Neuron (in vitro differentiated cells): Measurements from ENCODE around the gene WNT11.

Source experiments
- H2AFZ ChIP-seq: one replicate; pipeline ENCODE4 v1.6.1; 2013; ENCODE audit warnings: low read depth, mild to moderate bottlenecking, inconsistent platforms, low read length, moderate library complexity
- H3K27me3 ChIP-seq: one replicate; pipeline ENCODE4 v1.6.1; 2013; ENCODE audit warnings: low read length; ENCODE audit not compliant: insufficient read depth
- H3K36me3 ChIP-seq: one replicate; pipeline ENCODE4 v1.6.1; 2013; ENCODE audit warnings: low read length; ENCODE audit not compliant: insufficient read depth
- H3K4me1 ChIP-seq: one replicate; pipeline ENCODE4 v1.6.1; 2013; ENCODE audit warnings: low read length; ENCODE audit not compliant: insufficient read depth
- H3K4me3 ChIP-seq: 2 replicates; pipeline ENCODE4 v1.5.1; 2013; ENCODE audit warnings: mild to moderate bottlenecking, low read length, moderate library complexity
- H3K9me3 ChIP-seq: one replicate; pipeline ENCODE4 v1.6.1; 2013; ENCODE audit warnings: low read length

WNT11 gene

DNA sequence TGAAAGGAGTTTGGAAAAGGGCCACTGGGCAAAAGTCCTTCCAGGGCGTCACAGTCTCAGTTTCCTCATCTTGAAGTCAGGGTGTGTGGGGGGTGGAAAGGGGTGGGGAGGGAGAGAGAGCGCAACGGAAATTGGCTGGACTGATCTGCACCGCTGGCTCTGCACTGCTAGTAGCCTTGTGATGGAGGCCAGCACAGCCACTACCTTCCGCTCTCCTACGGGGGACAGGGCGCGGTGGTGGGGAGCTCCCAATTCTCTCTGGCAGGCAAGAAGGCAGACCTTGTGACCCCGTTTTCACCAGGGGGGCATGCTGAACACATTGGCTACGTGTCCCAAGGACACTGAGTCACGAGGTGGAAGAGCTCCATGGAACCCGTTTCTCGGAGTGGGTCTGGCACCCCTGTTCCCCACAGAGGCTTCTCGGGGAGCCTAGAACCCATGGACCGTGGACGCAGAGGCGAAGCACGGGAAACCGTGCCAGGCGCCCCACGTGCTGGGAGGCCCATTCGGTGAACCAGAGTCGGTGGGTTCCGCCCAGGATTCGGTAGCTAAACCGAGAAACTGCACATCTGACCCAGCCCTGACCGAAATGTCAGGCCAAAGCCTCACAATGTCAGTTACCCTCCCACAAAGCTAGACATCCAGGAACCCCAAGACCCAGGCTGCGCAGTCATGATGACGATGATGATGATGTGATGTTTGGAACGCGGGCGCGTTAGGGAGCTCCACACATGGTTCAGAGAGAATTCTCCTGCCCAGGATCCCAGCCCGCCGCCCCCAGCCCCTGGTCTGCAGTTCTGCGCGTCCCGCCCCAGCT, 28.3 kb upstream of the WNT11 start:
- Histone ChIP-seq H3K9me3 (no peaks in the 10 kb centered on the region), H3K36me3 (no peaks in the 10 kb centered on the region), H2AFZ (peak overlapping the region; percentile 86), H3K4me1 (peaks cover 4% of the 10 kb centered on the region), H3K27me3 (peaks cover 5% of the 10 kb centered on the region), H3K4me3 (peak overlapping the region; percentile 58)

DNA sequence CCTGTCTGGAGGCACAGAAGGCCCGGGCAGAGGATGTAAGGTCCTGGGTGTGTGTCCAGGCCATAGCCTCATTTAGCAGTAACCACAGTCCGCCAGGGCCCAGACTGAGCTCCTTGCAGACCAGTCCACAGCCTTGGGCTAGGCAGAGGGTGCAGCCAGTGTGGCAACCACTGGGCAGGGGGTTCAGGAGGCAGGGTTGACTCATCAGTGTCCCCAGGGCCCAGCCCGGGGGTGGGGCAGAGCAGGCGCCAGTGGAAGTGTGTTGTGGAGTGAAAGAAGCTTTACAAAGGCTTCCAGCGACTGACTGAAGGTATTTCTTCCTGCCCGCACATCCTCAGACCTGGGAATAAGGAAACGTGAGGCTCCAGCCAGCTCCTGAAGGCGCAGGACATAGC, 27.7 kb upstream of the WNT11 start:
- H3K27me3 ChIP-seq = peaks cover 9% of the 10 kb centered on the region
- H3K9me3 ChIP-seq = no peaks in the 10 kb centered on the region
- peaks cover 4% of the 10 kb centered on the region for H3K4me1 ChIP-seq
- peak overlapping the region; percentile 58 for H3K4me3 ChIP-seq
- peak overlapping the region; percentile 86 for H2AFZ ChIP-seq
- no peaks in the 10 kb centered on the region for H3K36me3 ChIP-seq

DNA sequence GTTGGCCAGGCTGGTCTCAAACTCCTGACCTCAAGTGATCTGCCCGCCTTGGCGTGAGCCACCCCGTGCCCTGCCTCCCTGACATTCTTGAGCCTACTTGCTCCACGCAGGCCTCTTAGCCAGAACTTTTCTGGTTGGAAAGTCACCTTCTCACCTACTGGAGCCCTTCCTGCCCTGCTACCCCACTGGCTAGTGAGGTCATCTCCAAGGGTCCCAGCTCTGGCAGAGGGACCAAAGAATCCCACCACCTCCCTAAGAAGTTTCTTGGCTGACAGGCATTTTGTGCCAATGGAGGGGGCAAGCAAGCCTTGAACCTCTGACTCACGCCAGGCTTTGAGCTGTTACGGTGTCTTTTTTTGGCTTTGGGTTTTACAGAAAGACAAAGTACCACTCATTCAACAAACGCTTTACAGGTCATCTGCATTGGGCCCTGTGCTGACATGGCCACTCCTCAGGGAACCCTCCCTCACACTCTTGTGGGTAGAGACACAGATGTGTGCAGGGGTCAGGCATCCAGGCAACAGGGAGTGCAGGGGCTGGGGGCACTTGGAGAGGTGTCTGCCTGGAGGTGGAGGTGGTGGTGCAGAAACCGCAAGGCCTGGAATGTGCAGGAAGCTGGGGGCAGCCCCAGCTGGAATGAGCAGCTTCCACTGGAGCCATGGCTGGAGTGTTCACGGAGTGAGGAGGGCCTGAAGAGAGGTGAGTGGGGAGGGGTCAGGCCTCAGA, 27.1 kb upstream of the WNT11 start:
- Histone ChIP-seq H3K36me3 (no peaks in the 10 kb centered on the region), H3K4me3 (no peak overlapping the region), H3K4me1 (peaks cover 4% of the 10 kb centered on the region), H3K27me3 (peaks cover 15% of the 10 kb centered on the region), H3K9me3 (no peaks in the 10 kb centered on the region), H2AFZ (no peak overlapping the region)

GRCh38 chr11:76232026-76232665, 25.8 kb upstream of the WNT11 start:
- H2AFZ ChIP-seq = no peak overlapping the region
- peaks cover 17% of the 10 kb centered on the region for H3K27me3 ChIP-seq
- no peak overlapping the region for H3K4me3 ChIP-seq
- no peaks in the 10 kb centered on the region for H3K9me3 ChIP-seq
- peaks cover 4% of the 10 kb centered on the region for H3K4me1 ChIP-seq
- no peaks in the 10 kb centered on the region for H3K36me3 ChIP-seq

DNA sequence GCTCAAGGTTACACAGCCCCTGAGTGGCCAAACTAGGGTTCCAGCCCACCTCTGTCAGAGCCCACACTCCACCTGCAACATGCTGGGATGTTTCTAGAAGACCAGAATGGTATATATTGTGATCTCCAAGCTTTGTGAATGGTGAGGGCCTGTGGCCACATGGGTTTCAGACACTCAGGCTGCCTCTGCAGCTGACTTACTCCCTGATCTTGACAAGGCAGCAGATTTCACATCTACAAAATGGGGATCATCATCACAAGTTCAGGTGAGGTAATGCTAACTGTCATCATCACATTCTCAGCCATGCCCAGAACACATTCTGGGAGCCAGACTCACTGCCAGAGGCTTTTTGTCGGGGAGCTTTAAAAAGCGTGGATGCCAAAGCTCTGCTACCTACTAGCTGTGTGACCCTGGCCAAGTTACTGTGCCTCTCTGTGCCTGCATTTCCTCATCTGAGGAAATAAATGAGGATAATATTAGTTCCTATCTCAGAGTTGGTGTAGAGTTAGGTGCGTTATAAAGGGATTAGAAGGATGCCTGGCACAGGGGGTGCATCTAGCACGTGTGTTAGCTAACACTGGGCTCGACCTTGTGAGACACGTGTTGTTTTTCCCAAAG, 24.9 kb upstream of the WNT11 start:
- Histone ChIP-seq H3K4me3 (no peak overlapping the region), H2AFZ (no peak overlapping the region), H3K4me1 (peaks cover 4% of the 10 kb centered on the region), H3K27me3 (peaks cover 19% of the 10 kb centered on the region), H3K9me3 (no peaks in the 10 kb centered on the region), H3K36me3 (no peaks in the 10 kb centered on the region)

- Histone ChIP-seq H2AFZ (no peak overlapping the region), H3K27me3 (peaks cover 19% of the 10 kb centered on the region), H3K36me3 (no peaks in the 10 kb centered on the region), H3K9me3 (no peaks in the 10 kb centered on the region), H3K4me3 (no peak overlapping the region), H3K4me1 (peaks cover 4% of the 10 kb centered on the region)
Observed at GRCh38 chr11:76230392-76230791, 24.1 kb upstream of the WNT11 start.

DNA sequence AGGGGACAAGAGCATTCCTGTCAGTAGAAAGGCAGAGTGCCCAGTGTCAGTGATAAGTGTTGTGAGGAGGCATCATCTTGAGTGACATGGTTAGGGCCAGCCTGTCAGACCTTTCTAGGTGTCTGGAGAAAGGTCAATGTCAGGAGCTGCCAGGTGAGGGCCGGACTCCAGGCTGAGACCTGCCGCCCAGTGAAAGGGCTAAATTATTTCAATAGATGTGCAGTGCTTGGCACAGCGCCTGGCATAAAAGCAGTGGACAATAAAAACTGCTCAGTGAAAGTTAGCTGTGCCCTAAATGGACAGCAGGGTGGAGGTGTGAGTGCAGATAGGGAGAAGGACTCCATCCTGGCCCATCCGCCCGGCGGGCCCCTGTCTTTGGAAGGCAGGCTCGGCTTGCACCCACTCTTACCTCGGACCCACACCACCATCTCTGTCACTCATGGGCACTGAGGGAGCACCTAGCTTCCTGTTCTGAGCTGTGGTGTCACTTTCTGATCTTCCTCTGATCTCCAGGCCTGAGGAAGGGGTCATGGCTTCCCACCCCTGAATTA, 23.5 kb upstream of the WNT11 start:
- Histone ChIP-seq H3K36me3 (no peaks in the 10 kb centered on the region), H3K4me1 (peaks cover 4% of the 10 kb centered on the region), H2AFZ (no peak overlapping the region)

DNA sequence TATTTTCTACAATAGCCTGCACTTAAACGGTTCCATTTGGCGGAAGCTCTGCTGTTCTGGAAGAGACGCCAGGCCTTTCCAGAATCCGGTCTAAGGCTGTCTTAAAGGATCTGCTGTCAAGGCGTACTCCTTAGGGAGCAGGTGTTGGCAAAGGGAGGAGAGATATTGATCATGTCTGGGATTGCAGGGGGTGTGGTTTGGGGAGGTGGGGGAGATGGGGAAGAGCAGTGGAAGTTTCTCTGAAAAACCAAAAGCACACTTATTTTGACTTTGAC, 22.5 kb upstream of the WNT11 start:
- no peak overlapping the region for H2AFZ ChIP-seq
- peaks cover 19% of the 10 kb centered on the region for H3K27me3 ChIP-seq
- H3K4me1 ChIP-seq = no peaks in the 10 kb centered on the region
- no peak overlapping the region for H3K4me3 ChIP-seq
- H3K36me3 ChIP-seq = no peaks in the 10 kb centered on the region
- no peaks in the 10 kb centered on the region for H3K9me3 ChIP-seq

More for the DNA sequence above, 23.5 kb upstream of the WNT11 start:
- peaks cover 19% of the 10 kb centered on the region for H3K27me3 ChIP-seq
- no peak overlapping the region for H3K4me3 ChIP-seq
- no peaks in the 10 kb centered on the region for H3K9me3 ChIP-seq

- no peak overlapping the region for H3K4me3 ChIP-seq
- no peaks in the 10 kb centered on the region for H3K4me1 ChIP-seq
- H2AFZ ChIP-seq = no peak overlapping the region
- peaks cover 19% of the 10 kb centered on the region for H3K27me3 ChIP-seq
- no peaks in the 10 kb centered on the region for H3K36me3 ChIP-seq
- no peaks in the 10 kb centered on the region for H3K9me3 ChIP-seq
Observed at GRCh38 chr11:76228071-76228874, 22.0 kb upstream of the WNT11 start.

- Histone ChIP-seq H2AFZ (no peak overlapping the region), H3K27me3 (peaks cover 19% of the 10 kb centered on the region), H3K4me1 (no peaks in the 10 kb centered on the region), H3K9me3 (no peaks in the 10 kb centered on the region), H3K4me3 (no peak overlapping the region), H3K36me3 (no peaks in the 10 kb centered on the region)
Observed at GRCh38 chr11:76226626-76227025, 20.3 kb upstream of the WNT11 start.

DNA sequence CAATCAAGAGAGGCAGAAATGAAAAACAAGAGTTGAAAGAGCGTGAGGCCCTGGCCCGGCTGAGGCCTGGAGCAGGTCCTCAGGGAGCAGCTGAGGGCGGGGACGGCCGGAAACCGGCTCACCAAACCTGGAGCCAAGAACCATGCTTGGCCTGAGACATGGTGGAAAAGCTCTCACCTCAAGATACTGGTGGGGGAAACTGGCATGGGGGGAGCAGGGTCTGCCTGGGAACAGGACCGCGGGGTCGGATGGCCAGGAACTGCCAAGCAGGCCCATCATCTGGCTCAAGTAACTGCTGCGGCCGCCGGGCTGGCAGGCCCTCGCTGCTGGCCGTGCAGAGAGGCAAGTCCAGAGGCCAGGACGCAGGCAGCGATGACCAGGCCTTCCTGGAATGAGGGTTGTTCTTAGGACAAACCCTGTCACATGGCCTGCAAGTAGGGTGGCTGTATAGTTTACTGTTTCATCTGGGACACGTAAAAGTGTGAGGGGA, 18.9 kb upstream of the WNT11 start:
- H3K4me3 ChIP-seq = no peak overlapping the region
- H3K36me3 ChIP-seq = no peaks in the 10 kb centered on the region
- H3K27me3 ChIP-seq = peaks cover 19% of the 10 kb centered on the region
- no peak overlapping the region for H2AFZ ChIP-seq
- H3K4me1 ChIP-seq = no peaks in the 10 kb centered on the region
- no peaks in the 10 kb centered on the region for H3K9me3 ChIP-seq

DNA sequence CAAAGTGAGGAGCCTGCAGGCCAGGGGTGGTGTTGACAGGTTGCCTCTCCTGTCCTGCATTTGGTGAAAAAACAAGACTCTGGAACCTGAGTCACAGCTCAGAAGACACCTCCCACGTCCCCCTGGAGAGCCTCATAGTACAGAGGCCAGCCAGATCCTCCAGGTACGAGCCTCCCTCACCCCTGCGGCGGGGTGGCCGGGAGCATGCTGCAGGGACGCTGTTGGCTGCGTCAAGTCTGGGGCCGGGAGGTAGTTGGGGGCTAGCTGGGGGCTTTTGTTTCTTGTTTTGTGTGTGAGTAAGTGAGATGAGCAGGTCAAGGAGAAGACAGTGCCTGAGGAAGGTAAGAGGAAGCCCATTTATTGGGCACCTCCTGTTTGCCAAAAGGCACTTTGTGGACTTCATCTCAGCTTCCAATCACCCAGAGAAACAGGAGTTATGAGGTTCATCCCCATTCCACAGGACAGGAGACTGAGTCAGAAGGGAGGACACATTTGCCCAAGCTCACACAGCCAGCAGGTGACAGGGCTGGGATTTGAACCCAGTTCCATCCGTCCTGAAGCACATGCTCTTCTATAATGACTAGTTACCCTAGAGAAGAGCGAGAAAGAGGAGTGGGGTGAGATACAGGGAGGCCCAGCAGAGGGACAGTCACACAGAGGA, 18.3 kb upstream of the WNT11 start:
- H3K27me3 ChIP-seq = peaks cover 13% of the 10 kb centered on the region
- no peaks in the 10 kb centered on the region for H3K4me1 ChIP-seq
- H3K4me3 ChIP-seq = no peak overlapping the region
- H2AFZ ChIP-seq = no peak overlapping the region
- H3K36me3 ChIP-seq = no peaks in the 10 kb centered on the region
- H3K9me3 ChIP-seq = no peaks in the 10 kb centered on the region
